ENCODE results near the gene DYRK2.

Gene DYRK2

DNA sequence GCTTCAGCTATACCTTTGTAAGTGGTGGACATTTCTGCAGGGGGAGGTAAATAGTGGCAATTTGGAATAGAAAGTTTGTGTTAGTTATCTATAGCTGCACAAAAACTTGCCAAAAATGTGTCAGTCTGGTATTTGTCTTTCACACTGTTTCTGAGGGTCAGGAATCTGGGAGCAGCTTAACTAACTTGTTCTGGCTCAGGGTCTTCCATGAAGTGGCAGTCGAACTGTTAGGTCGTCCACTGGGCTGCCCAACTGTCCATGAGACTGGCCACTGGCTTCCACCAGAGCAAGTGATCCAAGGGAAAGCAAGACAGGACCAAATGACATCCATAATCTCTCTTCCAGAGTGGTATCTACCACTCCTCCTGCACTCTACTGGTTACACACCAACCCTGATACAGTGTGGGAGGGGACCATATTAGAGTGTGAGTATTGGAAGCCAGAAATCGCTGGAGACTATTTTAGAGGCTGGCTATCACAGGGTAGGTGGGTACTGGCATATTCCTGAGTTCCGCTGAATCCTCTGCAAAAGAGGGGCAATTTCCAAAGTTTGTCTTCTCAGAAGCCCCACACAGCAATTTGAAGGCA, 60.9 kb downstream of the DYRK2 start:
- TF ChIP-seq, protein P1, sequence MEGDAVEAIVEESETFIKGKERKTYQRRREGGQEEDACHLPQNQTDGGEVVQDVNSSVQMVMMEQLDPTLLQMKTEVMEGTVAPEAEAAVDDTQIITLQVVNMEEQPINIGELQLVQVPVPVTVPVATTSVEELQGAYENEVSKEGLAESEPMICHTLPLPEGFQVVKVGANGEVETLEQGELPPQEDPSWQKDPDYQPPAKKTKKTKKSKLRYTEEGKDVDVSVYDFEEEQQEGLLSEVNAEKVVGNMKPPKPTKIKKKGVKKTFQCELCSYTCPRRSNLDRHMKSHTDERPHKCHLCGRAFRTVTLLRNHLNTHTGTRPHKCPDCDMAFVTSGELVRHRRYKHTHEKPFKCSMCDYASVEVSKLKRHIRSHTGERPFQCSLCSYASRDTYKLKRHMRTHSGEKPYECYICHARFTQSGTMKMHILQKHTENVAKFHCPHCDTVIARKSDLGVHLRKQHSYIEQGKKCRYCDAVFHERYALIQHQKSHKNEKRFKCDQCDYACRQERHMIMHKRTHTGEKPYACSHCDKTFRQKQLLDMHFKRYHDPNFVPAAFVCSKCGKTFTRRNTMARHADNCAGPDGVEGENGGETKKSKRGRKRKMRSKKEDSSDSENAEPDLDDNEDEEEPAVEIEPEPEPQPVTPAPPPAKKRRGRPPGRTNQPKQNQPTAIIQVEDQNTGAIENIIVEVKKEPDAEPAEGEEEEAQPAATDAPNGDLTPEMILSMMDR (IDR thresholded peaks at IDR 0.05; ENCODE audit: low read depth, low read length, missing control alignments) = no peak
- H3K4me3 ChIP-seq (ENCODE audit: low read depth, low read length) = no peak overlapping the region
- DNase-seq (ENCODE audit: low read depth) = no peak

DNA sequence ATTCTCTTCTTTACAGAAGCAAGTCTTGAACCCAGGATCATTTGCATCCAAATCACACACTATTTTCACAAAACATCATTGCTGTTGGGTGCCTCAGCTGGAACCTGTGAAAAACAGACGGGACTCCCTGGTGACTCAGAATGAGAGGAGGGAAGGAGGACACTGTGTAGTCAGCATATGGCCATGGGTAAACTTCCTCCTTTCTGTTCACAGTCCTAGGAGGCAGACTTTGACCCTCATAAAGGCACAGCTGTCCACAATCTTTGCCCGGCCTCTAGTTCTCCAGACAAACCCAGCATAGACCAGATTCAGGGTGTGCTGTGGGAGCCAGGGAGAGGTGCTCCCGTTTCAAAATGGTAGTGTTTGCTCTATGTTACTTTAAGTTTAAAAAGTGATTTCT, 62.0 kb downstream of the DYRK2 start:
- no peak overlapping the region for H3K4me3 ChIP-seq (ENCODE audit: low read depth, low read length)
- DNase-seq (ENCODE audit: low read depth) = peak; percentile 54
- TF ChIP-seq, protein P1 (IDR thresholded peaks at IDR 0.05; ENCODE audit: low read depth, low read length, missing control alignments) = no peak

DNA sequence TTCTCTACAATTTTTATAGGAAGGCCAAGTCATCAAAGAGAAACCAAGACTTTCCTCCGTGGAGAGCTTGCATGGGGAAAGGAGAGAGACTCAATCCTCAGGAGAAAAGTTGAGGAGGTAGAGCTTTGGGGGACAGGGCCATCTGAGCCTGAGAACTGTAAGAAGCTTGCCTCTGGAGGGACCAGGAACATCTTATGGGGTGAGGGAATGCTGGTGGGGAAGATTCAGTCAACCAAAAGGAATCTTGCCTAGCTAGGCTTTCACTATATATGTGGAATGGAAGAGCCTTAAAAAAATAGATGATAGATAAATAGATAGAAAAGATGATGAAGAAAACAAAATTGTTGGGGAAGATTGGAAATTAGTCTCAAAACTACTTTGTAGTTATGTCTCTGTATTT, 63.5 kb downstream of the DYRK2 start:
- no peak overlapping the region for H3K4me3 ChIP-seq (ENCODE audit: low read depth, low read length)
- DNase-seq (ENCODE audit: low read depth) = no peak
- TF ChIP-seq, protein P1 (IDR thresholded peaks at IDR 0.05; ENCODE audit: low read depth, low read length, missing control alignments) = no peak

DNA sequence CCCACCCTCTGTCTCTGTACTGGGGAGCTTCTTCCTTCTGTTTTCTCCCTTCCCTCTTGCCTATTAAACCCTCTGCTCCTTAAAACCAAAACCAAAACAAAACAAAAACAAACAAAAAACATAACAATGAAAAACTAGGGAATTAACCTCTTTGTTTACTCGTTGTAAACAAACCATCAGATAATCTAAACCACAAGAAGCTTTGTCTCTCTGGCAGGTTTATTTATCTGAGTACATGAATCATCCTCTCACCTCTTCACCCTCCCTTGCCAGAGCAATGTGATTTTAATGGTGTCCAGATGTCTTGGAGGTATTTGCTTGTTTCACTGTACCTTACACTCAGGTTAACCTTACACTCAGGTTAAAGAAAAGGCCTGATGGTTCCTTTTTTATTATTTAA, 66.1 kb downstream of the DYRK2 start:
- DNase-seq (ENCODE audit: low read depth) = no peak
- TF ChIP-seq, protein P1 (IDR thresholded peaks at IDR 0.05; ENCODE audit: low read depth, low read length, missing control alignments) = no peak
- no peak overlapping the region for H3K4me3 ChIP-seq (ENCODE audit: low read depth, low read length)

Data from GM12864 (cell line).